PFSK-1 (cell line): ENCODE data around the gene TNPO3.

ENCODE experiments used
- FOXP2 ChIP-seq: optimal IDR thresholded peaks from 2 replicates; pipeline ENCODE3; 2011; ENCODE audit warnings: borderline replicate concordance, control low read depth, inconsistent platforms; ENCODE audit not compliant: insufficient read depth; ENCODE audit errors: extremely low read length, extremely low read depth
- POLR2AphosphoS5 ChIP-seq: IDR thresholded peaks from 2 replicates; pipeline ENCODE4 v1.6.1; 2012; ENCODE audit warnings: low read depth, mild to moderate bottlenecking, control low read depth, low read length, moderate library complexity
- REST ChIP-seq, 2 experiments: IDR thresholded peaks; 2 replicates each; pipeline versions ENCODE4 v1.6.1 to v1.8.0; 2011 to 2012; ENCODE audit warnings: low read depth in 2 of 2, low read length in 2 of 2, control low read depth in 1 of 2, inconsistent platforms in 1 of 2, mild to moderate bottlenecking in 1 of 2, moderate library complexity in 1 of 2; ENCODE audit not compliant: insufficient read depth in 1 of 2
- SIN3A ChIP-seq: IDR thresholded peaks from 2 replicates; pipeline ENCODE4 v1.6.1; 2012; ENCODE audit warnings: mild to moderate bottlenecking, low read length, moderate library complexity, borderline replicate concordance; ENCODE audit not compliant: insufficient read depth
- TAF1 ChIP-seq: IDR thresholded peaks from 2 replicates; pipeline ENCODE4 v1.6.1; 2012; ENCODE audit warnings: low read length, control low read depth, borderline replicate concordance; ENCODE audit not compliant: insufficient read depth

The TNPO3 gene

GRCh38 chr7:128916643-128916915 lies 138.3 kb downstream of the TNPO3 start:
- no peak for TF ChIP-seq POLR2AphosphoS5
- TF ChIP-seq REST (IDR thresholded peaks at IDR 0.05; ENCODE audit: insufficient read depth in 1 of 2, low read depth in 2 of 2, low read length in 2 of 2), result no peak
- TF ChIP-seq TAF1, result no peak
- no peak for TF ChIP-seq SIN3A
- TF ChIP-seq FOXP2, result no peak

DNA sequence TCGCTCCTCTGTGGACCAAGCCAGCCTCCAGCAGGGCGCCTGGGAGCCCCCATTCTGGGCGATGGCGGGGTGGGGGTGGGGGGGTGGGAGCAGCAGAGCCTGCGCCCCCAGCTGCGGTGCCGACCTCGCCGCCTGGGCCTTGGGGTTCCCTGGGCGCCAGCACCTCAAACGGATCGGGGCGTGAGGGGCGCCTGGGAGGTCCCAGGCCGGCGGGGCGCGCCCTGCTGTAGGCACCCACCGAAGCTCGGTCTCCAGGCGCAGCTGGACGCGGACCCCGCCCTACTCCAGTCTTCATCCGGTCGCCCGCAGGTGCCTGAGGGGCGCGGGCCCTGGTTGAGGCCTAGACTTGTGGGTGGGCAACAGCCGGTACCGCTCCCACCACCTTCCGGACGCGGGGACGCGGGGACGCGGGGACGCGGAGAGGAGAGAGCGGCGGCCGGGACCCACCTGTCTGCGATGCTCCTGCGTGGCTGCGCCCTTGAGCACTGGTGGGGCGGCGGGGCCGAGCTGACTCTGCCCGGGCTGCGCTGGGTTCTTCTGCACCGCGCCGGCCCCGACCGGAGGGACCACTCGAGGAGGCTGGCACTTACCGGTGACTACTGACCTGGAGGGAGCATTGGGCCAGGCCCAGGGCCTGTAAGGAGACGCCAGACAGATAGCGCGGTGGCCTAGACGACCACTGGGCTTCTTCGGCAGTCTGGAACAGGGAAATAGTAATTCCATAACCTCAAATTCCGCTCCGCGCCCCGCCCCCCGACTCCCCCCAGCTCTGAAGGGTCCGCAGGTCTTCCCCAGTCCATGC lies 138.9 kb downstream of the TNPO3 start:
- TF ChIP-seq TAF1 (no peak), FOXP2 (no peak), SIN3A (no peak), POLR2AphosphoS5 (no peak), REST (IDR thresholded peaks at IDR 0.05; ENCODE audit: insufficient read depth in 1 of 2, low read depth in 2 of 2, low read length in 2 of 2) (no peak)

DNA sequence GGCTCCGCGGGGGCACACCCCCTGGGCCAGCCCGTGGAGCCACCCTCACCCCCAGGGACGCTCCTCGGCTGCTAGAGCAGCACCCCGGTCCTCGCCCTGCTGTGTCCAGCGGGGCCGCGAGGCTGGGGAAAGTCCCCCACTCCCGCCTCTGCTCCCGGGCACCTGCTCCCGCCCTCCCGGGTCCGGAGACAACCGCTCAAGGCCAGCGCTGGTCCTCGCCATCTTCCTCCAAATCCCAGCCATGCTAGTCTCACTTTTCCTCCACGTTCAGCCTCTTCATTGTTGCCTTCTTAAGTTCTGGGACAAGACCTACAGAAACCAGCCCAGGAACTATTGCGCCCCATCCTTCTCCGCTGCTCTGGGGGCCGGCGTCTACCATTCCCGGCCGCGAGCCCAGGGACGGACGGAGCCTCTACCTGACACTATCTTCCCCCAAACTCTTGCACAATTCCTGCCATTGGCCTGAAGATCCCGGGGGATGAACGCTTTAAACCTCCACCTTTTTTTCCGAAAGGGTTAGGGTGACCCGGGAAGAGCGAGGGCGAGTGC lies 139.6 kb downstream of the TNPO3 start:
- TF ChIP-seq POLR2AphosphoS5 (no peak), REST (IDR thresholded peaks at IDR 0.05; ENCODE audit: insufficient read depth in 1 of 2, low read depth in 2 of 2, low read length in 2 of 2) (no peak), TAF1 (no peak), FOXP2 (no peak), SIN3A (no peak)

GRCh38 chr7:128914566-128915151 lies 140.3 kb downstream of the TNPO3 start:
- TF ChIP-seq POLR2AphosphoS5, result no peak
- no peak for TF ChIP-seq FOXP2
- TF ChIP-seq REST (IDR thresholded peaks at IDR 0.05; ENCODE audit: insufficient read depth in 1 of 2, low read depth in 2 of 2, low read length in 2 of 2), result no peak
- no peak for TF ChIP-seq SIN3A
- TF ChIP-seq TAF1, result no peak
